HUES6 (cell line): ENCODE measurements around the gene ARHGAP24.

Source experiments
- H3K27ac ChIP-seq: 2 replicates; pipeline ENCODE4 v1.7.0; 2013; ENCODE audit warnings: low read depth, mild to moderate bottlenecking, low read length, inconsistent platforms
- H3K27me3 ChIP-seq: 2 replicates; pipeline ENCODE4 v1.6.1; 2013; ENCODE audit warnings: low read length; ENCODE audit not compliant: control insufficient read depth, insufficient read depth
- H3K36me3 ChIP-seq: 2 replicates; pipeline ENCODE4 v1.6.1; 2013; ENCODE audit warnings: low read length; ENCODE audit not compliant: control insufficient read depth, insufficient read depth
- H3K4me1 ChIP-seq: 2 replicates; pipeline ENCODE4 v1.6.1; 2013; ENCODE audit warnings: low read length; ENCODE audit not compliant: control insufficient read depth, insufficient read depth
- H3K4me3 ChIP-seq: 2 replicates; pipeline ENCODE4 v1.5.1; 2013; ENCODE audit warnings: low read depth, low read length
- H3K9ac ChIP-seq: one replicate; pipeline ENCODE4 v1.6.1; 2013; ENCODE audit warnings: mild to moderate bottlenecking, low read length
- H3K9me3 ChIP-seq: 2 replicates; pipeline ENCODE4 v1.6.1; 2013; ENCODE audit warnings: low read depth, low read length; ENCODE audit not compliant: control insufficient read depth, insufficient read depth

ARHGAP24 gene

GRCh38 chr4:86048426-86048825 lies 573.5 kb downstream of the ARHGAP24 start:
- no peaks in the 10 kb centered on the region for H3K27me3 ChIP-seq
- no peaks in the 10 kb centered on the region for H3K36me3 ChIP-seq
- no peak overlapping the region for H3K27ac ChIP-seq
- no peaks in the 10 kb centered on the region for H3K9me3 ChIP-seq
- no peak overlapping the region for H3K9ac ChIP-seq
- no peak overlapping the region for H3K4me3 ChIP-seq
- peaks cover 7% of the 10 kb centered on the region for H3K4me1 ChIP-seq

- Histone ChIP-seq H3K27ac (no peak overlapping the region), H3K4me3 (no peak overlapping the region), H3K27me3 (no peaks in the 10 kb centered on the region), H3K9ac (no peak overlapping the region), H3K4me1 (peaks cover 4% of the 10 kb centered on the region), H3K36me3 (no peaks in the 10 kb centered on the region), H3K9me3 (no peaks in the 10 kb centered on the region)
Measured at GRCh38 chr4:86050496-86050895, 575.5 kb downstream of the ARHGAP24 start.
